IMR-90 (cell line): ENCODE results near the gene MLEC. TPM values are rescaled to one million over a fixed set of nuclear protein-coding genes. Genes with fewer than 3 reads are reported as not detected.

Experiments
- ATAC-seq: fragments of 200-7000 bp; cut with Tn5 transposase; 2 replicates; pipeline ENCODE4 v1.9.1; 2020; ENCODE audit warnings: low read depth, mild to moderate bottlenecking, moderate library complexity
- BruUV-seq: library from RNA; stranded (reverse); fragments of 400-500 nt; replicated peaks from 2 replicates; lab custom pipeline; 2021; lab: Mats Ljungman, UMichigan
- CTCF ChIA-PET: fragments of 300-600 bp; formaldehyde crosslinking; extraction: SDS; loops from one replicate; lab custom pipeline; 2021; ENCODE audit warnings: antibody characterized with exemption; lab: Yijun Ruan, JAX
- POLR2A ChIA-PET: fragments of 300-600 bp; sonication (Branson Sonifier 250); formaldehyde crosslinking; loops from one replicate; lab custom pipeline; 2022; ENCODE audit warnings: antibody characterized with exemption; ENCODE audit not compliant: unreplicated experiment; lab: Charles Lee
- DNase-seq: peaks from one replicate; pipeline ENCODE4 v3.0.0; 2013
- H2AFZ ChIP-seq: replicated peaks from 2 replicates; pipeline ENCODE3; 2013; ENCODE audit warnings: low read length, mild to moderate bottlenecking; ENCODE audit not compliant: poor library complexity
- H2AK5ac ChIP-seq: 2 replicates; pipeline ENCODE4 v1.6.1; 2013; ENCODE audit warnings: low read depth, low read length, inconsistent platforms
- H2AK9ac ChIP-seq: replicated peaks from 2 replicates; pipeline ENCODE3; 2013; ENCODE audit warnings: mild to moderate bottlenecking, low read depth, low read length, moderate library complexity; ENCODE audit not compliant: poor library complexity
- H2BK120ac ChIP-seq: 2 replicates; pipeline ENCODE4 v1.6.1; 2013; ENCODE audit warnings: low read depth, low read length, inconsistent platforms
- H2BK15ac ChIP-seq: 3 replicates; pipeline ENCODE4 v1.6.1; 2013; ENCODE audit warnings: low read depth, low read length, inconsistent platforms
- H2BK20ac ChIP-seq: 2 replicates; pipeline ENCODE4 v1.6.1; 2013; ENCODE audit warnings: low read depth, mild to moderate bottlenecking, inconsistent platforms, low read length, moderate library complexity
- H2BK5ac ChIP-seq: 2 replicates; pipeline ENCODE4 v1.6.1; 2013; ENCODE audit warnings: mild to moderate bottlenecking, low read depth, low read length, inconsistent platforms; ENCODE audit not compliant: poor library complexity, severe bottlenecking
- H3K14ac ChIP-seq: replicated peaks from 2 replicates; pipeline ENCODE4 v1.6.1; 2013; ENCODE audit warnings: low read depth, low read length, inconsistent platforms
- H3K18ac ChIP-seq: 2 replicates; pipeline ENCODE4 v1.6.1; 2013; ENCODE audit warnings: low read depth, low read length, control low read depth
- H3K23ac ChIP-seq: 2 replicates; pipeline ENCODE4 v1.6.1; 2013; ENCODE audit warnings: low read depth, low read length, inconsistent platforms
- H3K27ac ChIP-seq: 2 replicates; pipeline ENCODE4 v1.5.1; 2013; ENCODE audit warnings: mild to moderate bottlenecking, control low read depth, low read length; ENCODE audit not compliant: insufficient read depth
- H3K27me3 ChIP-seq: 2 replicates; pipeline ENCODE4 v1.6.1; 2013; ENCODE audit warnings: low read length; ENCODE audit not compliant: control insufficient read depth, insufficient read depth
- H3K36me3 ChIP-seq: 2 replicates; pipeline ENCODE4 v1.6.1; 2013; ENCODE audit warnings: low read length, mixed read lengths; ENCODE audit not compliant: control insufficient read depth, insufficient read depth
- H3K4ac ChIP-seq: 2 replicates; pipeline ENCODE4 v1.6.1; 2013; ENCODE audit warnings: low read depth, low read length, inconsistent platforms
- H3K4me1 ChIP-seq: 2 replicates; pipeline ENCODE4 v1.6.1; 2013; ENCODE audit warnings: low read length, mixed read lengths; ENCODE audit not compliant: control insufficient read depth, insufficient read depth
- H3K4me2 ChIP-seq: 2 replicates; pipeline ENCODE4 v1.6.1; 2013; ENCODE audit warnings: low read depth, mild to moderate bottlenecking, control low read depth, low read length, moderate library complexity
- H3K4me3 ChIP-seq: 2 replicates; pipeline ENCODE4 v1.5.1; 2013; ENCODE audit warnings: low read depth, mild to moderate bottlenecking, control low read depth, low read length, moderate library complexity; ENCODE audit not compliant: insufficient read depth
- H3K56ac ChIP-seq: 2 replicates; pipeline ENCODE4 v1.6.1; 2013; ENCODE audit warnings: low read length, inconsistent platforms; ENCODE audit not compliant: insufficient read depth; ENCODE audit errors: extremely low read depth
- H3K79me1 ChIP-seq, 2 experiments: 2 replicates each; pipeline ENCODE4 v1.6.1; 2013; ENCODE audit warnings: low read length in 2 of 2, inconsistent platforms in 1 of 2, low read depth in 1 of 2
- H3K9ac ChIP-seq: 2 replicates; pipeline ENCODE4 v1.6.1; 2013; ENCODE audit warnings: low read depth, low read length, control low read depth
- H3K9me1 ChIP-seq: 2 replicates; pipeline ENCODE4 v1.6.1; 2013; ENCODE audit warnings: low read length, inconsistent platforms; ENCODE audit not compliant: insufficient read depth
- H3K9me3 ChIP-seq: 2 replicates; pipeline ENCODE4 v1.6.1; 2013; ENCODE audit warnings: low read length; ENCODE audit not compliant: control insufficient read depth, insufficient read depth
- H4K20me1 ChIP-seq: 2 replicates; pipeline ENCODE4 v1.6.1; 2013; ENCODE audit warnings: low read length, inconsistent platforms; ENCODE audit not compliant: insufficient read depth
- H4K5ac ChIP-seq: 2 replicates; pipeline ENCODE4 v1.6.1; 2013; ENCODE audit warnings: mild to moderate bottlenecking, low read depth, low read length, control low read depth
- H4K8ac ChIP-seq, 2 experiments: 2 replicates each; pipeline ENCODE4 v1.6.1; 2013; ENCODE audit warnings: low read depth in 2 of 2, low read length in 2 of 2, control low read depth in 1 of 2, inconsistent platforms in 1 of 2
- H4K91ac ChIP-seq: 2 replicates; pipeline ENCODE4 v1.6.1; 2013; ENCODE audit warnings: low read depth, low read length, inconsistent platforms; ENCODE audit not compliant: insufficient read depth
- BHLHE40 ChIP-seq: fragments of 150-350 bp; IDR thresholded peaks from 2 replicates; pipeline ENCODE4 v1.6.1; 2016; ENCODE audit warnings: mild to moderate bottlenecking, low read depth, low read length
- CHD1 ChIP-seq: IDR thresholded peaks from 2 replicates; pipeline ENCODE4 v1.6.1; 2012; ENCODE audit warnings: low read depth, low read length, improper control_type of control experiment
- FOS ChIP-seq: fragments of 150-350 bp; IDR thresholded peaks from 2 replicates; pipeline ENCODE4 v1.6.1; 2016; ENCODE audit warnings: low read depth, low read length
- MAFK ChIP-seq: IDR thresholded peaks from 2 replicates; pipeline ENCODE4 v1.6.1; 2012; ENCODE audit warnings: low read depth, low read length, improper control_type of control experiment
- MAZ ChIP-seq: IDR thresholded peaks from 2 replicates; pipeline ENCODE4 v1.6.1; 2012; ENCODE audit warnings: low read depth, mild to moderate bottlenecking, low read length, improper control_type of control experiment, moderate library complexity, borderline replicate concordance
- MXI1 ChIP-seq: IDR thresholded peaks from 2 replicates; pipeline ENCODE4 v1.6.1; 2012; ENCODE audit warnings: low read depth, mild to moderate bottlenecking, low read length, moderate library complexity, borderline replicate concordance
- RFX5 ChIP-seq: IDR thresholded peaks from 2 replicates; pipeline ENCODE4 v1.8.0; 2012; ENCODE audit warnings: low read depth, mild to moderate bottlenecking, low read length, moderate library complexity
- SMC3 ChIP-seq: fragments of 150-350 bp; IDR thresholded peaks from 2 replicates; pipeline ENCODE4 v1.6.1; 2016; ENCODE audit warnings: low read depth, mild to moderate bottlenecking, antibody characterized with exemption, low read length, moderate library complexity
- WGBS, 2 experiments: methylation state at CpG; one replicate each; pipeline versions ENCODE4 v1.1.5 to v1.1.7; 2013; ENCODE audit warnings: missing lambda C conversion rate in 2 of 2; ENCODE audit not compliant: insufficient read length in 1 of 2; ENCODE audit errors: extremely low coverage in 2 of 2; 5-methylcytosine and 5-hydroxymethylcytosine counted together
- dilution Hi-C: fragments of 300-500 bp; cut with HindIII; formaldehyde crosslinking; loops from one replicate; pipeline ENCODE4 v1.14.3; 2018; ENCODE audit warnings: low sequenced_read_pairs; ENCODE audit not compliant: unreplicated experiment
- in situ Hi-C: fragments of 300-500 bp; cut with MboI; formaldehyde crosslinking; loops from 3 replicates; pipeline ENCODE4 v1.14.3; 2019; ENCODE audit warnings: low sequenced_read_pairs, inconsistent platforms, mixed read lengths
- intact Hi-C: fragments of 100-400 bp; cut with micrococcal nuclease; formaldehyde crosslinking; loops from 2 replicates; pipeline ENCODE4 v1.10.0; 2022
- polyA plus RNA-seq, 3 experiments: library from polyadenylated mRNA; depleted of rRNA; stranded (reverse); fragments of >200 nt; gene quantifications; 2 replicates each; pipeline ENCODE4 v1.2.3, GENCODE V29; 2012; ENCODE audit warnings: low replicate concordance in 1 of 3
- total RNA-seq: library from RNA; depleted of rRNA; stranded (reverse); fragments of >200 nt; gene quantifications from 2 replicates; pipeline ENCODE4 v1.2.3, GENCODE V29; 2012
- TF ChIP-seq, protein P1 (sequence below): conservative IDR thresholded peaks from 2 replicates; pipeline ENCODE4 v1.5.1; 2012; ENCODE audit warnings: mild to moderate bottlenecking, low read depth, low read length, improper control_type of control experiment
- TF ChIP-seq, protein P2 (sequence below): fragments of 150-350 bp; IDR thresholded peaks from 2 replicates; pipeline ENCODE4 v1.6.1; 2016; ENCODE audit warnings: low read depth, mild to moderate bottlenecking, low read length, moderate library complexity, borderline replicate concordance

The MLEC gene
- total and polyA plus RNA-seq, 2 of the 4 experiments (the other 2 are of a cell fraction) = 44.1 to 137 TPM

DNA sequence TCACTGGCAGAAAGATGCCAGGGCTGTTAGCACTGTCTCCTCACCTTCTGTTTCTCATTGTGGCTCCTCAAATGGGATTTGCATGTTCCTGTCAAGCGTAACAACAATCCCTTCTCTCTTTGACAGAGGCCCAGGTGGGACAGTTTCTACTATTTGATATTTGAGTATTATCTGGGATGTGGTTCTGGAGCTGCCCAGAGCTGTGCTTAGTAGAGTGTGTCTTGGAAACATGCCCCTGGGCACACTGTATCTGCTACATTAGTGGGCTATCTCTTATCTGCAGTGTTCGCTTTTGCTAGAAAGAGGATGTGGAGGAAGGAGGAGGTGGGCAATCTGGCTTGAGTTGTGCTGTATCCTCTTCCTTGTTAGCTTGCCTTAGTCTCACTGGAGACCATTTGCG, 34.9 kb downstream of the MLEC start:
- no peak overlapping the region for H2AK5ac ChIP-seq
- POLR2A ChIA-PET = no interaction called here
- H3K36me3 ChIP-seq = peaks cover 35% of the 10 kb centered on the region
- no peak overlapping the region for H2BK120ac ChIP-seq
- WGBS, 2 experiments = 100% methylated on average over 1 of the region's 3 CpGs; no CpG with 5 or more reads in 1 of the 2 experiments
- no TSS peak for BruUV-seq
- no peak overlapping the region for H2BK20ac ChIP-seq
- intact Hi-C loops (no loop called here), dilution Hi-C loops (no loop called here), in situ Hi-C loops (no loop called here)
- H2BK15ac ChIP-seq = no peak overlapping the region
- ATAC-seq (no peak), DNase-seq (no peak)
- H3K9me3 ChIP-seq = no peaks in the 10 kb centered on the region
- H3K4me2 ChIP-seq = no peak overlapping the region
- no peak overlapping the region for H3K4ac ChIP-seq
- no peaks in the 10 kb centered on the region for H4K20me1 ChIP-seq
- no peak overlapping the region for H2AFZ ChIP-seq
- H3K27me3 ChIP-seq = no peaks in the 10 kb centered on the region
- no peak overlapping the region for H3K9ac ChIP-seq
- H2AK9ac ChIP-seq = no peak overlapping the region
- TF ChIP-seq, protein P1, sequence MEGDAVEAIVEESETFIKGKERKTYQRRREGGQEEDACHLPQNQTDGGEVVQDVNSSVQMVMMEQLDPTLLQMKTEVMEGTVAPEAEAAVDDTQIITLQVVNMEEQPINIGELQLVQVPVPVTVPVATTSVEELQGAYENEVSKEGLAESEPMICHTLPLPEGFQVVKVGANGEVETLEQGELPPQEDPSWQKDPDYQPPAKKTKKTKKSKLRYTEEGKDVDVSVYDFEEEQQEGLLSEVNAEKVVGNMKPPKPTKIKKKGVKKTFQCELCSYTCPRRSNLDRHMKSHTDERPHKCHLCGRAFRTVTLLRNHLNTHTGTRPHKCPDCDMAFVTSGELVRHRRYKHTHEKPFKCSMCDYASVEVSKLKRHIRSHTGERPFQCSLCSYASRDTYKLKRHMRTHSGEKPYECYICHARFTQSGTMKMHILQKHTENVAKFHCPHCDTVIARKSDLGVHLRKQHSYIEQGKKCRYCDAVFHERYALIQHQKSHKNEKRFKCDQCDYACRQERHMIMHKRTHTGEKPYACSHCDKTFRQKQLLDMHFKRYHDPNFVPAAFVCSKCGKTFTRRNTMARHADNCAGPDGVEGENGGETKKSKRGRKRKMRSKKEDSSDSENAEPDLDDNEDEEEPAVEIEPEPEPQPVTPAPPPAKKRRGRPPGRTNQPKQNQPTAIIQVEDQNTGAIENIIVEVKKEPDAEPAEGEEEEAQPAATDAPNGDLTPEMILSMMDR = no peak
- no peak for TF ChIP-seq MAZ
- no peak for TF ChIP-seq MAFK
- no peak for TF ChIP-seq MXI1
- TF ChIP-seq SMC3 = no peak
- no peak for TF ChIP-seq RFX5
- TF ChIP-seq BHLHE40 = no peak
- no peak for TF ChIP-seq CHD1
- TF ChIP-seq FOS = no peak
- TF ChIP-seq, protein P2, sequence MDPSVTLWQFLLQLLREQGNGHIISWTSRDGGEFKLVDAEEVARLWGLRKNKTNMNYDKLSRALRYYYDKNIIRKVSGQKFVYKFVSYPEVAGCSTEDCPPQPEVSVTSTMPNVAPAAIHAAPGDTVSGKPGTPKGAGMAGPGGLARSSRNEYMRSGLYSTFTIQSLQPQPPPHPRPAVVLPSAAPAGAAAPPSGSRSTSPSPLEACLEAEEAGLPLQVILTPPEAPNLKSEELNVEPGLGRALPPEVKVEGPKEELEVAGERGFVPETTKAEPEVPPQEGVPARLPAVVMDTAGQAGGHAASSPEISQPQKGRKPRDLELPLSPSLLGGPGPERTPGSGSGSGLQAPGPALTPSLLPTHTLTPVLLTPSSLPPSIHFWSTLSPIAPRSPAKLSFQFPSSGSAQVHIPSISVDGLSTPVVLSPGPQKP = no peak
- H4K8ac ChIP-seq = no peak overlapping the region
- no peak overlapping the region for H3K27ac ChIP-seq
- peaks cover 12% of the 10 kb centered on the region for H3K9me1 ChIP-seq
- H3K56ac ChIP-seq = no peak overlapping the region
- CTCF ChIA-PET = no interaction called here
- H3K14ac ChIP-seq = no peak overlapping the region
- no peak overlapping the region for H4K5ac ChIP-seq
- no peak overlapping the region for H4K91ac ChIP-seq
- H3K23ac ChIP-seq = no peak overlapping the region
- H3K18ac ChIP-seq = no peak overlapping the region
- H3K4me1 ChIP-seq = peaks cover 14% of the 10 kb centered on the region; the same call in 1 of the 2 replicates
- no peak overlapping the region for H2BK5ac ChIP-seq
- no peak overlapping the region for H3K4me3 ChIP-seq
- H3K79me1 ChIP-seq = peaks cover 14 to 32% of the 10 kb centered on the region in 2 experiments; a peak in 3 of 4 replicates
